ENCODE results near the gene CHST6. TPM values are rescaled to one million over a fixed set of nuclear protein-coding genes. Genes with fewer than 3 reads are reported as not detected.
"Not testable (repeated sequence)": the region's sequence is repeated elsewhere in the genome, so short reads cannot be mapped to it uniquely, and the experiment has no call there.

The CHST6 gene
- total and polyA plus RNA-seq, 2 donors: 0.15 to 1.7 TPM

- Histone ChIP-seq H3K4me3 (ENCODE audit: low read depth, low read length) (no peak overlapping the region), H3K4me1 (ENCODE audit: insufficient read depth) (no peaks in the 10 kb centered on the region), H3K36me3 (ENCODE audit: insufficient read depth) (no peaks in the 10 kb centered on the region), H3K27ac (ENCODE audit: low read depth) (no peak overlapping the region)
- DNase-seq (ENCODE audit: extremely low spot score): no peak
- 57% methylated on average over 4 of the region's 4 CpGs for WGBS
These were observed 17.4 kb downstream of the CHST6 start for GRCh38 chr16:75477680-75478473.

DNA sequence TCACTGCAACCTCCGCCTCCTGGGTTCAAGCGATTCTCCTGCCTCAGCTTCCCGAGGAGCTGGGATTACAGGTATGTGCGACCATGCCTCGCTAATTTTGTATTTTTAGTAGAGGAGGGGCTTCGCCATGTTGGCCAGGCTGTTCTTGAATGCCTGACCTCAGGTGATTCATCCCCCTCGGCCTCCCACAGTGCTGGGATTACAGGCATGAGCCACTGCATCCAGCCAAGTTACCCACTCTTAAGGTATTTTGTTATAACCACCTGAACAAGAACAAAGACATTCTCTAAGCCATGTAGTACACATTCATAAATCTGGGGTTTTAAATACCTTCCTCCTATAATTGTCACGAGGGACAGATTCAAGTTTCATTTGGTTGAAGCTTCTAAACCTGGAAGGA lies 18.4 kb downstream of the CHST6 start:
- H3K4me3 ChIP-seq (ENCODE audit: low read depth, low read length): no peak overlapping the region
- no peak for DNase-seq (ENCODE audit: extremely low spot score)
- no peaks in the 10 kb centered on the region for H3K4me1 ChIP-seq (ENCODE audit: insufficient read depth)
- 91% methylated on average over 8 of the region's 8 CpGs for WGBS
- H3K27ac ChIP-seq (ENCODE audit: low read depth): no peak overlapping the region
- no peaks in the 10 kb centered on the region for H3K36me3 ChIP-seq (ENCODE audit: insufficient read depth)

GRCh38 chr16:75475420-75475847 lies 19.8 kb downstream of the CHST6 start:
- Histone ChIP-seq H3K4me3 (ENCODE audit: low read depth, low read length) (no peak overlapping the region), H3K4me1 (ENCODE audit: insufficient read depth) (no peaks in the 10 kb centered on the region), H3K27ac (ENCODE audit: low read depth) (no peak overlapping the region), H3K36me3 (ENCODE audit: insufficient read depth) (no peaks in the 10 kb centered on the region)
- DNase-seq (ENCODE audit: extremely low spot score): no peak
- 90% methylated on average over 2 of the region's 2 CpGs for WGBS

DNA sequence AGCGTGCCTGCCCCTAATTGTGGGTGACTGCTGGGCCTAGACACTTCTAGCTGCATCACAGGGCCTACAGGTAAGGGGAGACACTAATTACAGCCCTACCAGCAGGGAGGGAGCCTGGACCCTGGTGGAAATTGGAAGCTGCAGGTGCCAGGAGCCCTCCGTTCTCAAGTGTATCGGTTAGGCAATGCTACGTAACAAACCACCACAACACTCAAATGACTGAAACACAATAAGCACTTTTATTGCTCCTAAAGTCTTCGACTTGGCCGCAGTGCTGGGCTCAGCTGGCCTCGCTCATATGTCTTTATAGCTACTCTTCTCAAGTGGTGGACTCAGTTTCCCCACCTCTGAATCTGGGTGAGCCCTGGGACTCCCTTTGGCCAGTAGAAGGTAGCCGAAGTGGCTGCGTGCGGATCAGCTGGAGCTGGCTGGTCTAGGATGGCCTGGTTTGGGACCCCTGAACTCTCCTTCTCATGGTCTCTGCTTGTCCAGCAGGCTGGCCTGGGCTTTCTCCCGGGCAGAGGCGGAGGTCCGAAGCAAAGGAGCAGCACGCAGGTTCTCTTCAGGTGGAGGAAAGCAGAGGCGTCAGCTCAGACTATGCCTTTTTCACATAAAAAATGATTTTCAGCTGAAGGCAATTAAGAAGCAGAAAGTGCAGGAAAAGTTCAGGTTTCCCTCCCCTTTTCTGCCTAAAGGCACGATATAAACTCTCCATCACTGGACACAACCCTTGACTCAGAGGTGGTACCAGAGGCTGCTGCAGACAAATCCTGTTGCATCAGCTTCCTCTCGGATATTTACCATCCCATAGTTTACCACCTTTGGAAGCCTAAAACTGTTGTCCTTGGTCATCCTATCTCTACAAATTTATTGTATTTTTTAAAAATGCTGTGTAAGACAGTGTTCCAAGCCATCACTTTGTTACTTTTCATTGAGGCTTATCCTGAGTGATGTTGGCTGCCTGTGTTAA lies 22.0 kb downstream of the CHST6 start:
- Histone ChIP-seq H3K27ac (ENCODE audit: low read depth) (no peak overlapping the region), H3K4me1 (ENCODE audit: insufficient read depth) (no peaks in the 10 kb centered on the region), H3K4me3 (ENCODE audit: low read depth, low read length) (no peak overlapping the region), H3K36me3 (ENCODE audit: insufficient read depth) (no peaks in the 10 kb centered on the region)
- no peak for DNase-seq (ENCODE audit: extremely low spot score)
- 95% methylated on average over 17 of the region's 17 CpGs for WGBS

- Histone ChIP-seq H3K36me3 (ENCODE audit: insufficient read depth) (no peaks in the 10 kb centered on the region), H3K27ac (ENCODE audit: low read depth) (no peak overlapping the region), H3K4me3 (ENCODE audit: low read depth, low read length) (no peak overlapping the region), H3K4me1 (ENCODE audit: insufficient read depth) (no peaks in the 10 kb centered on the region)
- WGBS: 14% methylated on average over 10 of the region's 10 CpGs
- DNase-seq (ENCODE audit: extremely low spot score): no peak
These were observed 23.3 kb downstream of the CHST6 start for GRCh38 chr16:75471723-75472633.

GRCh38 chr16:75466760-75467159 lies 28.5 kb downstream of the CHST6 start:
- Histone ChIP-seq H3K27ac (ENCODE audit: low read depth) (no peak overlapping the region), H3K4me1 (ENCODE audit: insufficient read depth) (no peaks in the 10 kb centered on the region), H3K4me3 (ENCODE audit: low read depth, low read length) (no peak overlapping the region), H3K36me3 (ENCODE audit: insufficient read depth) (no peaks in the 10 kb centered on the region)
- no peak for DNase-seq (ENCODE audit: extremely low spot score)
- 92% methylated on average over 2 of the region's 2 CpGs for WGBS

GRCh38 chr16:75464122-75464918 lies 30.9 kb downstream of the CHST6 start, which contains the start of gene TMEM170A:
TSS of gene TMEM170A (minus strand) at chr16:75464689. CDS start at chr16:75464600, 89 bp downstream.
- H3K27ac ChIP-seq (ENCODE audit: low read depth): peak within 1 kb of the TSS; percentile 99
- peak; percentile 97 for DNase-seq (ENCODE audit: extremely low spot score)
- peak within 1 kb of the TSS; percentile 66 for H3K4me3 ChIP-seq (ENCODE audit: low read depth, low read length)
- no peaks in the 10 kb centered on the region for H3K4me1 ChIP-seq (ENCODE audit: insufficient read depth)
- under 1% methylated on average over 89 of the region's 89 CpGs for whole genome bisulfite sequencing
- no peaks in the 10 kb centered on the region for H3K36me3 ChIP-seq (ENCODE audit: insufficient read depth)

GRCh38 chr16:75463389-75464121 lies 31.7 kb downstream of the CHST6 start:
- not testable (repeated sequence) for H3K4me1 ChIP-seq (ENCODE audit: insufficient read depth); DNase-seq (ENCODE audit: extremely low spot score); H3K36me3 ChIP-seq (ENCODE audit: insufficient read depth)
- Histone ChIP-seq H3K4me3 (ENCODE audit: low read depth, low read length) (peak overlapping the region; percentile 66), H3K27ac (ENCODE audit: low read depth) (peak overlapping the region; percentile 99)
- WGBS: 3% methylated on average over 39 of the region's 39 CpGs

GRCh38 chr16:75462806-75463205 lies 32.4 kb downstream of the CHST6 start:
- DNase-seq (ENCODE audit: extremely low spot score): no peak
- WGBS: 26% methylated on average over 2 of the region's 2 CpGs
- Histone ChIP-seq H3K4me1 (ENCODE audit: insufficient read depth) (no peaks in the 10 kb centered on the region), H3K27ac (ENCODE audit: low read depth) (no peak overlapping the region), H3K4me3 (ENCODE audit: low read depth, low read length) (no peak overlapping the region), H3K36me3 (ENCODE audit: insufficient read depth) (no peaks in the 10 kb centered on the region)

GRCh38 chr16:75461575-75461974 lies 33.7 kb downstream of the CHST6 start:
- DNase-seq (ENCODE audit: extremely low spot score): no peak
- no peak overlapping the region for H3K27ac ChIP-seq (ENCODE audit: low read depth)
- WGBS: 64% methylated on average over 2 of the region's 2 CpGs
- no peak overlapping the region for H3K4me3 ChIP-seq (ENCODE audit: low read depth, low read length)
- no peaks in the 10 kb centered on the region for H3K4me1 ChIP-seq (ENCODE audit: insufficient read depth)
- no peaks in the 10 kb centered on the region for H3K36me3 ChIP-seq (ENCODE audit: insufficient read depth)

DNA sequence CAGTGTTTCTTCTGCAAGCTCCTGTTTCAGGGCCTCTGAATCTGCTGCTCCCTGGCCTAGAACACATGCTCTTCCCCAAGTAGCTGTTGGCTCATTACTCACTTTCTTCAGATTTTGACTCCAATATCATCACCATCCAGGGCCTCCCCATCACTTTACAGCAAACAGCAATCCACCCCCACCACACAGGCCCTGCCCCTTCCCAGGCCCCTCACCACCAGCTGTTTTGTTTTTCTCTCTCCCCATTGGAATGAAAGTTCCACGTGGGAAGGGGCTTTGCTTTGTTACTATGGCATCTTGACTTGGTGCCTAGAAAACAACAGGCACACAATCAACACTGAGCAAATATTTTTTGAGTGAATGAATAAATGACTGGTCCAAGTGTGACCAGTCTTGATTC lies 34.8 kb downstream of the CHST6 start:
- WGBS: 17% methylated on average over 1 of the region's 1 CpG

DNA sequence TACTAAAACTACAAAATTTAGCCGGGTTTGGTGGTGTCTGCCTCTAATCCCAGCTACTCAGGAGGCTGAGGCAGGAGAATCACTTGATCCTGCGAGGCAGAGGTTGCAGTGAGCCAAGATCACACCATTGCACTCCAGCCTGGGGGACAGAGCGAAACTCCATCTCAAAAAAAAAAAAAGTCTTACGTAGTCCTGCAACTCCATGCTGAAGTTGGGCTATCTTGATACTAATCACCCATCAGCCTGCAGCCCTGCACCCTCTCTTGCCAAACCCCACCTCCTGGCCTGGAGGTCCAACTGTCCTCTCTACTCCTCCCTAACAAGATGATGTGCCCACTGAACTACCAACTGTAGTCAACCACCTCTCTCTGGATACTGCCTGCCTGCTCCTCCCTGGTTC lies 35.5 kb downstream of the CHST6 start:
- Histone ChIP-seq H3K4me1 (ENCODE audit: insufficient read depth) (no peaks in the 10 kb centered on the region), H3K36me3 (ENCODE audit: insufficient read depth) (no peaks in the 10 kb centered on the region), H3K27ac (ENCODE audit: low read depth) (no peak overlapping the region), H3K4me3 (ENCODE audit: low read depth, low read length) (no peak overlapping the region)
- no peak for DNase-seq (ENCODE audit: extremely low spot score)
- WGBS: 91% methylated on average over 4 of the region's 4 CpGs

More for the DNA sequence above, 34.8 kb downstream of the CHST6 start:
- no peak for DNase-seq (ENCODE audit: extremely low spot score)
- Histone ChIP-seq H3K4me3 (ENCODE audit: low read depth, low read length) (no peak overlapping the region), H3K36me3 (ENCODE audit: insufficient read depth) (no peaks in the 10 kb centered on the region), H3K27ac (ENCODE audit: low read depth) (no peak overlapping the region), H3K4me1 (ENCODE audit: insufficient read depth) (no peaks in the 10 kb centered on the region)
